D721Med (cell line): Measurements from ENCODE around the gene GNG7.

ENCODE experiments used
- DNase-seq: peaks from one replicate; pipeline ENCODE4 v3.0.0; 2011; ENCODE audit warnings: low spot score; ENCODE audit not compliant: insufficient read length
- FAIRE-seq: peaks from 2 replicates; lab custom pipeline; 2011; peaks lifted over from hg19 to GRCh38; lab: Jason Lieb, UNC
- TF ChIP-seq, protein P1 (sequence below): IDR thresholded peaks from 2 replicates; pipeline ENCODE4 v1.5.1; 2012; ENCODE audit warnings: mild to moderate bottlenecking, control low read depth; ENCODE audit not compliant: insufficient read depth; ENCODE audit errors: missing control alignments

GNG7 gene

DNA sequence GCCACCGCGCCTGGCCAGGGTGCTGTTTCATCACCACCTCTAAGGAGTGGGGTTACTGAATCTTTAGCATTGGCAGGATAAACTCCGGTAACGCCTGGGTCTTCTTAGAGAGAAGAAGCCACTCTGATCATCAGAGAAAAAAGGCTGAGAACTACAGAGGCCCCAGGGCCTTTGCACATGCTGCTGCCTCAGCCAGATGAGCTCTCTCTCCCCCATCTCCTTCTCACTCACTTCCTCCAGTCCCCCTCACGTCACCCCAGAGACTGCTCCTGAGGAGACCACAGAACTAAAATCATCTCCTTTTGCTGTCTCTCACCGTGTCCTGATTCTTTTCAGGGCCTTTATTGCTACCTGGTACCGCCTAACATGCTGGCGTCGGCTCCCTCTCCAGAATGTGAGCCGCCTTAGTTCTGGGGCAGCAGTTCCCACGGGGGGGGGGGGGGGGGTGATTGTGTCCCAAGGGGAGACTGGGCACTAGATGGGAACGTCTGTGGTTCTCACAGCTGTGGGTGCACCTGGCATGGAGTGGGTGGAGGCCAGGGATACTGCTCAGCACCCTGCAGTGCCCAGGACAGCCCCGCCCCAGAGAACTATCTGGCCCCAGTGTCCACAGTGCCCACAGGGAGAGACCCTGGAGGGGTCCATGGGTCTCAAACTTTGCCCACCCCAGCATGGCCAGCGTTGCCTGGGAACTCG is 23.8 kb upstream of the GNG7 start:
- DNase-seq (no peak), FAIRE-seq (no peak)
- TF ChIP-seq, protein P1, sequence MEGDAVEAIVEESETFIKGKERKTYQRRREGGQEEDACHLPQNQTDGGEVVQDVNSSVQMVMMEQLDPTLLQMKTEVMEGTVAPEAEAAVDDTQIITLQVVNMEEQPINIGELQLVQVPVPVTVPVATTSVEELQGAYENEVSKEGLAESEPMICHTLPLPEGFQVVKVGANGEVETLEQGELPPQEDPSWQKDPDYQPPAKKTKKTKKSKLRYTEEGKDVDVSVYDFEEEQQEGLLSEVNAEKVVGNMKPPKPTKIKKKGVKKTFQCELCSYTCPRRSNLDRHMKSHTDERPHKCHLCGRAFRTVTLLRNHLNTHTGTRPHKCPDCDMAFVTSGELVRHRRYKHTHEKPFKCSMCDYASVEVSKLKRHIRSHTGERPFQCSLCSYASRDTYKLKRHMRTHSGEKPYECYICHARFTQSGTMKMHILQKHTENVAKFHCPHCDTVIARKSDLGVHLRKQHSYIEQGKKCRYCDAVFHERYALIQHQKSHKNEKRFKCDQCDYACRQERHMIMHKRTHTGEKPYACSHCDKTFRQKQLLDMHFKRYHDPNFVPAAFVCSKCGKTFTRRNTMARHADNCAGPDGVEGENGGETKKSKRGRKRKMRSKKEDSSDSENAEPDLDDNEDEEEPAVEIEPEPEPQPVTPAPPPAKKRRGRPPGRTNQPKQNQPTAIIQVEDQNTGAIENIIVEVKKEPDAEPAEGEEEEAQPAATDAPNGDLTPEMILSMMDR, result no peak

DNA sequence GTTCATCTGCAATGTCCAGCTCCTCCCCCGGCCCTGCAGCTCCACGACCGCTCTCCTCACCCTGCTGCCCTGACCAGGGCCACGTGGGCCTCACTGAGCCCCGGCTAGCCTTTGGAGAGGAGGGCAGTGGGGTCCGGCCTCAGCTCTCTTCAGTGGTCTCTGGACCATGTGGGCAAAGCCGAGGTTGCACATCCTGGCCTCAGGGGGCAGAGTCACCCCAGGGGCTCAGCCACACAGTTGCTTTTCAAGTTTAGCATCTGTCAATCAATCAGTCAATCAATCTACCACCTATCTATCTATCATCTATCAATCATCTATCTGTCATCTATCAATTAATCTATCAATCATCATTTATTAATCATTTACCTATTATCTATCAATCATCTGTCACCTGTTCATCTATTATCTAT is 21.7 kb upstream of the GNG7 start:
- FAIRE-seq, result no peak
- TF ChIP-seq, protein P1, result no peak
- DNase-seq, result no peak

DNA sequence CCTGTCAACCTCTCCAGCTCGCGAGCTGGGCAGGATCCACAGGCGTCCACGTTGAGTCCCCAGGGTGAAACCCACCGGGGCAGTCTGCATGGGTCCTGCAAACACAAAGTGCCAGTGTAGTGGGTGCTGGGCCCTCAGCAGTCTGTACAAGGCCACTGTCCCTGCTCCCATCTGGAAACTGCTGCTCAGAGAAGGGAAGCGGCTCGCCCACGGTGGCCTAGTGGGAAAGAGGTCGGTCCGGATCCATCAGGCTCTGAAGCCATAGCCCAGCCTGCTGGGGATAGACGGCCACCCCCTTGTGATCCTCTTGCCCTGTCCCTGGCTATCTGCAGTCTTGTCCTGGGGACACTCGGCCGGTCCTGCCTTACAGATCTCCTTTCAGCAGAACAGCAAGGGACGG is 21.3 kb upstream of the GNG7 start:
- DNase-seq (no peak), FAIRE-seq (no peak)
- TF ChIP-seq, protein P1, result no peak

DNA sequence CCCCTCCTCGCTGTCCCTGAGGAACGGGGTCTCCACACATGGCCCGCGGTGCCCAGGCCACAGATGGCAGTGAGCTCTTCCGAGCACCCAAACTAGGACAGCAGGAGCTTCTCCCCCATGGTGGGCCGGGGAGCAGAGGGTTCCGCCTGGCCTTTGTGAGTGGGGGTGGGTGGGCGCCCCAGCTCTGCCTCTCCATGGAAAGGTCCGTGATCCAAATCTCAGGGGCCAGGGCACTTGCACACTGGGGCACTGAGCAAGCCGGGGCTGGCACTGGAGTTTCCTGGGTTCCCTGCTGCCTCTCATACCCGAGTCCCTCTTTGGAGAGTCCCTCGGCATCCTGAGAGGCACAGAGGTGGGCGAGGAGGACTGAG is 20.8 kb upstream of the GNG7 start:
- DNase-seq (no peak), FAIRE-seq (no peak)
- TF ChIP-seq, protein P1, result no peak

DNA sequence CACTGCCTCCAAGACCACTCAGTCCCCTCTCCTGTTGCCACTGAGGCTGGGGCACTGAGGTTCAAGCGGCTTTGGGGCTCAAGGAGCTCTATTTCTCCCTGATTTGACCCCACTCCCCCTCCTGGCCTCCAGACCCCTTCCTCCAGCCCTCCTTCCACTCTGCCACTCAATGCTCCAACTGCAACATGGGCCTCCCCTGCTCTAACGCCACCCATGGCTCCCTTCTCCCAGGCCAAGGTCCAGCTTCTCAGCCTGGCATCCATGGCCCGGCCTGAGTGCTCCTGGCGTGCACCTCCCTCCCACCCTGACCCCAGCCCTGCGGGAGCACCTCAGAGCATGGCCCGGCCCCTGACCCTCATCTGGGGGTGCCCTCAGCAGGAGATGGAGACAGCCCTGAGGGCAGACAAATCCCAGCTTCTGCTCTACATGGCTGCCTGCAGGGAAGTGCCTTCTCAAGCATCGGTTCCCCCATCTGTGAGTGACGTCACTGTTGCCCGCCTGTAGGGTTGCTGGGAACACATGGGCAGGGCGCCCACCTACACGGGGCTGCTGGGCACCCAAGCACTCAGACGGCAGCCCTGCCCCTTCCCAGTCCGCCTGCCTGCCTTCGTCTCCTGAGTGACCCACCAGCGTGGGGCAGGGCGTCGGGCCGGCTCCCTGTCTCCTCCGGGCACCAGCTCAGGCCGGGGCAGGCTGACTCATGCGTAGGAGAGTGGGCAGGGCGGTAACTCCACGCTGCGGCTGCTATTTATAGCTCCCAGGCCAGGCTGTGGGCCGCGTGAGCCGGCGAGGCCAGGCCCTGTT is 20.2 kb upstream of the GNG7 start:
- TF ChIP-seq, protein P1, result no peak
- DNase-seq (no peak), FAIRE-seq (no peak)

DNA sequence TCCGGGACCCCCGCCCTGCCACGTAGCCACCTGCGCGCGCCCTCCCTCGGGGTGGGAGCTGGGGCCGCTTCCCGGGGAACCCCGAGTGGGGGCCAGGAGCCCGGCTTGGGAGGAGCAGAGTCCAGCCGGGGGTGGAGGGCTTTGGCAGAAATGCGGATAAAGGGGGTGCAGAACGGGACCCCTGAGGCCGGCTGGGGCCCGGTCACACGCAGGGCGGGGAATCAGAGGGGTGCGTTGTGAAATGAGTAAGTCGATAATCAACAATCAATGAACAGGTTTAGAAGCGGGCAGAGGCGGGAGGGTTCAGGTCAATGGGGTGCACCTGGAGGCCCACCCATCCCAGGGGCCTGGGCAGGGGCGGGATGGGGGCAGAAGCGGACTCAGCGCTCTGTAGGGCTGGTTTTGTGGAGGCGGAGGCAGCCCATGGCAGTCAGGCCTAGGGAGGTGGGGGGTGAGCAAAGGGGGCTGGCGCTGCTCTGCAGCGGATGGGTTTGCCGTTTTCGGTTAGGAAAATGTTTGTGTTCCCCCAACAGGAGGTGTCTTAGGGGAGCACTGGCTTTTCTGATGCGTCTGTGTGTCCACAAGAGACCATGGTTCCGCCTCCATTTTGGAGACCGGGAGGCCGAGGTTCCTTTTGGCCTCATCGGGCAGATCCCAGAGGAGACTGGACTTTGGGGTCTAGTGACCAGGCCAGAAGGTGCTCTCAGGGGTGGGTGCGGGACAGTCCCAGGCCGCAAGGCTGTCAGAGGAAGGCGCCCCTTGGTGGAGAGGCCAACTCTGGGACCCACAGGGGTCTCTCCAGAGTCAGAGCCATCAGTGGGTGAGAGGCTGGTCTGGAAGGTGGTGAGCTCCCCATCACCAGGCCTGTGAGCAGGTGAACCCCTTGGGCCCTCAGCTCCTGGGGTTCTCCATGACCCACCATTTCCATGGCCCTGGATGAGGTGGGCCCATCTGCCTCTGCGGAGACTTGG is 19.4 kb upstream of the GNG7 start:
- TF ChIP-seq, protein P1, result no peak
- no peak for DNase-seq
- FAIRE-seq, result no peak
